CD4-positive, alpha-beta T cell (primary cell): ENCODE measurements around the gene HOXD8. TPM values are rescaled to one million over a fixed set of nuclear protein-coding genes. Genes with fewer than 3 reads are reported as not detected.

Experiments
- ATAC-seq: fragments of 200-7000 bp; cut with Tn5 transposase; one replicate; pipeline ENCODE4 v1.10.0; 2022; ENCODE audit warnings: mild to moderate bottlenecking; ENCODE audit not compliant: poor library complexity
- CTCF ChIA-PET: fragments of 350-600 bp; sonication (Branson Sonifier 250); formaldehyde crosslinking; loops from one replicate; lab custom pipeline; 2021; ENCODE audit warnings: antibody characterized with exemption, inconsistent platforms; lab: Charles Lee
- POLR2A ChIA-PET: fragments of 350-600 bp; sonication (Branson Sonifier 250); formaldehyde crosslinking; loops from one replicate; lab custom pipeline; 2021; ENCODE audit warnings: antibody characterized with exemption, inconsistent platforms; lab: Charles Lee
- DNase-seq, 14 experiments: peaks; one replicate each; pipeline ENCODE4 v3.0.0-alpha.2; 2013 to 2020; ENCODE audit warnings: mixed read lengths in 2 of 14
- H3K27ac ChIP-seq, 2 donors: one replicate each; pipeline versions ENCODE4 v1.5.1 to v1.7.0; 2013; ENCODE audit warnings: low read length in 2 of 2, low read depth in 1 of 2, mild to moderate bottlenecking in 1 of 2
- H3K27me3 ChIP-seq, 2 experiments: 1 replicate in 1 of 2; 2 replicates in 1 of 2; pipeline versions ENCODE4 v1.6.1 to v1.7.0; 2013; ENCODE audit warnings: low read length in 2 of 2, control low read depth in 1 of 2, mild to moderate bottlenecking in 1 of 2, moderate library complexity in 1 of 2; ENCODE audit not compliant: insufficient read depth in 2 of 2, control insufficient read depth in 1 of 2
- H3K36me3 ChIP-seq: one replicate; pipeline ENCODE4 v1.6.1; 2013; ENCODE audit warnings: low read length, control low read depth; ENCODE audit not compliant: insufficient read depth
- H3K4me1 ChIP-seq: one replicate; pipeline ENCODE4 v1.6.1; 2013; ENCODE audit warnings: low read length, control low read depth; ENCODE audit not compliant: insufficient read depth
- H3K4me3 ChIP-seq: one replicate; pipeline ENCODE4 v1.5.1; 2013; ENCODE audit warnings: mild to moderate bottlenecking, low read length, moderate library complexity
- H3K9me3 ChIP-seq, 2 experiments: 1 replicate in 1 of 2; 2 replicates in 1 of 2; pipeline versions ENCODE4 v1.6.1 to v1.7.0; 2013; ENCODE audit warnings: low read length in 2 of 2, mild to moderate bottlenecking in 2 of 2, control low read depth in 1 of 2, moderate library complexity in 1 of 2; ENCODE audit not compliant: control insufficient read depth in 1 of 2, insufficient read depth in 1 of 2
- H3K27ac Mint-ChIP-seq: one replicate; pipeline ENCODE4 v1.8.0; 2020; ENCODE audit warnings: mixed read lengths
- H3K27me3 Mint-ChIP-seq: one replicate; pipeline ENCODE4 v1.8.0; 2021; ENCODE audit warnings: mixed read lengths
- H3K36me3 Mint-ChIP-seq: one replicate; pipeline ENCODE4 v1.8.0; 2021; ENCODE audit warnings: low read depth, mixed read lengths
- H3K4me1 Mint-ChIP-seq: one replicate; pipeline ENCODE4 v1.8.0; 2021; ENCODE audit warnings: low read depth, mixed read lengths
- H3K4me3 Mint-ChIP-seq: one replicate; pipeline ENCODE4 v1.8.0; 2020; ENCODE audit warnings: mild to moderate bottlenecking, mixed read lengths
- H3K9me3 Mint-ChIP-seq: one replicate; pipeline ENCODE4 v1.8.0; 2020; ENCODE audit warnings: mixed read lengths
- CTCF ChIP-seq: fragments of 200-600 bp; IDR thresholded peaks from one replicate; pipeline ENCODE4 v1.8.0; 2022; ENCODE audit warnings: antibody characterized with exemption, mild to moderate bottlenecking
- intact Hi-C, 2 experiments: fragments of 100-400 bp; cut with DNase I in 1 of 2; cut with micrococcal nuclease in 1 of 2; formaldehyde crosslinking; loops; one replicate each; pipeline versions ENCODE4 v1.15.1 to v1.9.0; 2023 to 2025; cut with DNase I, micrococcal nuclease
- total RNA-seq, 174 experiments: library from RNA in 2 of 174; stranded (reverse) in 2 of 174; gene quantifications; one replicate each; pipeline ENCODE4 v1.2.3 and lab custom pipeline; 2021 to 2026

Gene HOXD8
- total RNA-seq, 2 experiments from 2014 or later, result not detected

- H3K4me3 Mint-ChIP-seq, result no peak overlapping the region
- no peak overlapping the region for H3K4me3 ChIP-seq
- no peaks in the 10 kb centered on the region for H3K36me3 ChIP-seq
- H3K27me3 Mint-ChIP-seq, result peaks cover 93% of the 10 kb centered on the region
- H3K27me3 ChIP-seq, result peaks cover 89 to 93% of the 10 kb centered on the region in 2 experiments
- H3K27ac ChIP-seq, result no peak overlapping the region
- intact Hi-C loops, result loop anchor here in 1 of 2 experiments (5.0 to 10.0 kb wide), 2 partner anchors 43 to 1754 kb away; partner anchors contain the start of gene SP9
- peaks cover 22% of the 10 kb centered on the region for H3K36me3 Mint-ChIP-seq
- ATAC-seq (no peak), DNase-seq (no peak)
- no peak overlapping the region for H3K27ac Mint-ChIP-seq
- peaks cover 37% of the 10 kb centered on the region for H3K4me1 Mint-ChIP-seq
- POLR2A ChIA-PET, result interaction anchor here (1.5 kb wide), 1 partner anchor 9 kb away, joined by 4 read pairs; no protein-coding TSS in a partner anchor
- H3K9me3 ChIP-seq, result peaks cover 15 to 61% of the 10 kb centered on the region in 2 experiments
- TF ChIP-seq CTCF, result no peak
- peaks cover 32% of the 10 kb centered on the region for H3K4me1 ChIP-seq
- H3K9me3 Mint-ChIP-seq, result peaks cover 7% of the 10 kb centered on the region
- CTCF ChIA-PET, result no interaction called here
Measured at GRCh38 chr2:176088937-176089842, 40.3 kb upstream of the HOXD8 start.

DNA sequence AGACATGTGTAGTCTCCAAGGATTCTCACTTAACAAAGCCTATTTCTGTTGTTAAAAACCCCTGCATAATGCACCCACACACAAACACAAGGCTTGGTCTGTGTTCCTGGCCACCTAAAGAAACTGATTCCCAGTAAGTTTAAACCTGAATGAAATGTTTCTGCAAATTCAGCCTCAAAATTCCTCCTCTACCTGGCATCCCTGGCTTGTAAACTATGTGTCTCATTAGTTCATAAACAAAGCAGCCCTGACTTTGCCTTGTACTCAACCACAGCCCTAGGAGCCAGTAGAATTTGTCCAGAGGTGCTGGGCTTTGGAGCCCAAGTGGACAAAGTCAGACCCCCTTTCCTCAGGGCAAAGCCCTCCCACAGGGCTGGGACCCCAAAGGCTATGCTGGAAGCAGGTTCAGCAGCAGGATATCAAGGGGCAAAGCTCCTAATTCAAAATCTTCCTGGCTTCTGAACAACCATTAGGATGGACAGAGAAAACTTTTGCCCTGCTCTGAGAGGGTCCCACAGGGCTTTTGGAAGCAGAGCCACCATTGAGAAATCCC is 39.6 kb upstream of the HOXD8 start:
- Histone ChIP-seq H3K4me1 (peaks cover 32% of the 10 kb centered on the region), H3K9me3 (peaks cover 9 to 54% of the 10 kb centered on the region in 2 experiments), H3K27ac (no peak overlapping the region), H3K36me3 (no peaks in the 10 kb centered on the region), H3K4me3 (no peak overlapping the region), H3K27me3 (peaks cover 89 to 93% of the 10 kb centered on the region in 2 experiments)
- H3K27ac Mint-ChIP-seq, result no peak overlapping the region
- peaks cover 37% of the 10 kb centered on the region for H3K4me1 Mint-ChIP-seq
- H3K27me3 Mint-ChIP-seq, result peaks cover 93% of the 10 kb centered on the region
- H3K4me3 Mint-ChIP-seq, result no peak overlapping the region
- no peak for DNase-seq
- peaks cover 7% of the 10 kb centered on the region for H3K9me3 Mint-ChIP-seq
- ChIA-PET POLR2A (no interaction called here), CTCF (no interaction called here)
- H3K36me3 Mint-ChIP-seq, result peaks cover 16% of the 10 kb centered on the region
- TF ChIP-seq CTCF, result no peak
- intact Hi-C loops, result loop anchor here (5.0 to 10.0 kb wide), 4 partner anchors 42 to 1755 kb away; partner anchors contain the start of gene SP9 (in 1 of the 2)
- ATAC-seq, result no peak

- H3K27me3 ChIP-seq, result peaks cover 88 to 93% of the 10 kb centered on the region in 2 experiments
- H3K4me3 Mint-ChIP-seq, result peak overlapping the region; percentile 8
- H3K4me1 ChIP-seq, result peaks cover 32% of the 10 kb centered on the region
- no peak overlapping the region for H3K4me3 ChIP-seq
- ChIA-PET CTCF (no interaction called here), POLR2A (no interaction called here)
- H3K27ac ChIP-seq, result no peak overlapping the region
- no peak overlapping the region for H3K27ac Mint-ChIP-seq
- H3K9me3 Mint-ChIP-seq, result peaks cover 7% of the 10 kb centered on the region
- peaks cover 93% of the 10 kb centered on the region for H3K27me3 Mint-ChIP-seq
- ATAC-seq, result no peak
- DNase-seq, result no peak
- peaks cover 9% of the 10 kb centered on the region for H3K36me3 Mint-ChIP-seq
- peaks cover 39% of the 10 kb centered on the region for H3K4me1 Mint-ChIP-seq
- intact Hi-C loops, result loop anchor here in 1 of 2 experiments (10.0 kb wide), 2 partner anchors 726 to 1396 kb away; no protein-coding TSS in a partner anchor
- peaks cover 13 to 44% of the 10 kb centered on the region in 2 experiments for H3K9me3 ChIP-seq
- no peak for TF ChIP-seq CTCF
- H3K36me3 ChIP-seq, result no peaks in the 10 kb centered on the region
Measured at GRCh38 chr2:176090862-176091261, 38.6 kb upstream of the HOXD8 start.
